Dedifferentiated amniotic fluid mesenchymal stem cell (primary cell): ENCODE measurements around the gene NFYB.
"Not testable (repeated sequence)": the region's sequence is repeated elsewhere in the genome, so short reads cannot be mapped to it uniquely, and the experiment has no call there.

ENCODE experiments used
- DNase-seq: peaks from one replicate; pipeline ENCODE4 v3.0.0-alpha.2; 2016; ENCODE audit errors: extremely low spot score

NFYB gene

DNA sequence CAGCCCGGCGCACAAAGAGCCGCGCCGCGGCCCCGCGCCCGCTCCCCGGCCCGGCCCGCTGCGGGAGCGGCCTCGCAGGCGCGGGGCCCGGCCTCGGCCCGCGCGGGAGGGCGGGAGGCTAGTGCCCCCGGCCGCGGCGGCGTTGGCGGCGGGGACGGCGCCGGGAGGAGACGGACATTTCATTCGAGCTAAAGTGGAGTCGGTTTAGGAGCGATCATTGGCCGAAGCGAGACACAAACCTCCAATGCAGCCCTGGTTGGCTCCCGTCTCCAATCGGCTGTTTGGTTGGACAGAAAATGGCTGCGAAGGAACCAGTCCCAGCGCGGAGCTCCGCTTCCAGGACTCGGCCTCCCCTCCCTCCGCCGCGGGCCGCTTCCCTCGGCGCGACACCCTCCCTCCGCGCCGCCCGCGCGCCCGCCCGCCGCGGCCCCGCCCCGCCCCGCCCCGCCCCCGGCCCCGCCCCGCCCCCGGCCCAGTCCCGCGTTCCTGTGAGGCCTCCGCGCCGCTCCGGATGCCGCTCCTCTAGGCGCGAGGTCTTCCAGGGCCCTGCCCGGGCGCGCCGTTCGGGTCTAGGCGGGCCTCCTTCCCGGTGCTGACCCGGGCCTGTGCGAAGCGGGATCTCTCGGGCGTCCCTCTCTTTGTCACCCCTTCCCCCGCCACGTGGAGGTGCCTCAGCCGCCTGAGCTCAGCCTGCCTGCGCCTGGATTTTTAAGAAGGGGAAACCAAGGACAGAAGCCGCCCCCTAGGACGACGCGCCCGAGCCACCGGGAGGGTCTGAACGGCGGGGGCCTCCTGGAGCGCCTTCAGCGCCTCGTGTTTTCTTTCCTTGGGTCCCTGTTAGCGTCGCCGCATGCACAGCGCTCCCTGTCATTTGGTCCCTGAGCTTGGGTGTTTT is at the start of gene NFYB:
Gene NFYB (minus strand): TSS at position 309 of the 895 bp plus-strand sequence. CDS start 2,757 bp downstream, outside the sequence.
- DNase-seq: peak; percentile 98

DNA sequence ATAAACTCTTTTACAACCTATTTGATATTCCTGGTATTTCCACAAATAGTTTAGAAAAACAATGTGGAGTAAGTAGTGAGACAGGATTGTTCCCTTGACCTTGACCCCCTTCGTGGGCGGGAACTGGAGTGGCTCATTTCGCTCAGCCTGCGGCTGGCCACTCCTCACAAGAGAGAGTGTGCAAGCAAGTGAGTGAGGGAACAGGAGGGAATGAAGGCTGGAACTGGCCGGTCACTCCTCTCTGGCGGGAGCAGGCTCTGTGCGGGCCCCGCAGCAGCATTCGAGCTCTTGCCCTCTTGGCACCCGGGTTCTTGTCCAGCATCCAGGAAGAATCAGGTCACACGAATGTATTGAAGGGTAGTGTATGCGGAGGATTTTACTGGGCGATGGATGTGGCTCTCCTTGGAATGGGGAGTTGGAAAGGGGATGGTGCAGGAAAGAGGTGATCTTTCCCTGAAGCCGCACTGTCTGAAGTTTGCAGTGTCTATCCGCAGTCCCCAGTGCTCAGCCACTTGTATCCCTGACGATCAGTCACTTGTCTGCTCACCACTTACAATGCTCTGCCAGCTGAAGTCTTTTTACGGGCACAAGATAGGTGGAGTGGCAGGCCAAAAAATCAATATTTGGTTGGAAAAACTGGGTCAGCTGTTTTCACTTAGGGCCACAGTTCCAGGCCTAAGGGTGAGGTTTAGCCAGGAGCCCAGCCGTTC is 49.6 kb upstream of the NFYB start:
- DNase-seq: no peak

DNA sequence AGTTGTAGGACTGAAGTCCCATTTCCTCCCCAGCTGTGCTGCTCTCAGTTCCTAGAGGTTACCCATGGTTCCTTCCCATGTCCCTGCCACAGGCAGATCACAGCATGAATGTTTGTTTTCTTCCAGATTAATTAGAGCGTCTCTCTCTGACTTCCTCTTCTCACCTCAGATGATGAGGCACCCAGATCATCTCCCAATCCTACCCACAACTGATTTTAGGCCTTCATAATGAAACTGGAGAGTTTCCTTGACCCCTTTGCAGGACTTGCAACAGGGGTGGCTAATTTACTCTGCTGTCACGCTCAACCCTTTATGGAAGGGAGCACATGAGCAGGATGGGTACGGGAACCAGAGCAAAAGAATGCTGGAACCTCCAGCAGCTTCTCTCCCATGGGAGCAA is 45.4 kb upstream of the NFYB start:
- no peak for DNase-seq

DNA sequence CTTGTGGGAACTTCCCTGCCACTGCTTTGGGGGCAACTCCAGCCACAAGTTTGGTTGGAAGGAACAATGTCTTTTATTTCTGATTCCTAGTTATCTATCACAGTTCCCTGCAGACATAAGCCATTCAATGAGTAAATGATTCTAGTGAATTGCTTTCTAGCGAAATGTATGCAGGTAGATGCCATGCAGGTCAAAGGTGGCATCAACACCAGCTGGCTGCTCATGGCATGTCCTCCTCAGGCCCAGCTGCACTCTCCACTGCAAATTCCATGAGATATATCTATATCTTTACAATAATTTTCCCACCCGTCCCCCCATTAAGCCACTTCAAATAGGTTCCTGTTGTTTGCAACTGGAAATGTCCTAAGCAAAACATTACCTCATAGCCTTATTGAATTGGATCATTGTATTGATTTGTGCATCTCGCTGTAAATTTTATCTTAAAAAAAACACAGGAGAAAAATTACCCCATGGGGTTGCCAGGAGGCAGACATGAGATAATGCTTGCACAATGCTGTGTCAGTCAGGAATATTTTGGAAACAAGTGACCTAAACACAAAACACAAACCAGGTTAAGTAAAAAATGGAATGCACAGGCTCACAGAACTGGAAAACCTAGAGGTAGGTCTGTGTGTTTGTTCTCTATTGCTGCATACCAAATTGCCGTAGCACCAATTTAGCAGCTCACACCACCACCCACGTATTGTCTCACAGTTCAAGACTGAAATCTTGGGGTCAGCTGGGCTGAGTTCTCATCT is 44.8 kb upstream of the NFYB start:
- no peak for DNase-seq

DNA sequence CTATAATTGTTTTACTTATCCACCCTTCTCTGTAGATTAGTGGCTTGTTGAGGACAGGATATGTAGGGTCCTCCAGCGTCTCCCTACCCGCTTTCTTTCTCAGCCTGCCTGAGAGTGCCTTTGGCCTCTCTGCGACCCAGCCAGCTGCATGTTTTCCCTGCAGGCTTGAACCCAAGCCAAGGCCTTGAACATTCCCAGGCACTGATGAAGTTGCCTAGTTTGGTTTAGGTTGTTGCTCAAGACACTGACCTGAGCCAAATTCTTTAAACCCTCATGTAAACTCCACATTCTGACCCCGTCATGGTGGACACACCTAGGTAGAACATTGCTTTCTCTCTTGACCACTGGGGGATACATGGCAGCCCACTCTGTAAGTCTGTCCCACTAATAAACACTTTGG is 44.1 kb upstream of the NFYB start:
- DNase-seq: peak; percentile 38

DNA sequence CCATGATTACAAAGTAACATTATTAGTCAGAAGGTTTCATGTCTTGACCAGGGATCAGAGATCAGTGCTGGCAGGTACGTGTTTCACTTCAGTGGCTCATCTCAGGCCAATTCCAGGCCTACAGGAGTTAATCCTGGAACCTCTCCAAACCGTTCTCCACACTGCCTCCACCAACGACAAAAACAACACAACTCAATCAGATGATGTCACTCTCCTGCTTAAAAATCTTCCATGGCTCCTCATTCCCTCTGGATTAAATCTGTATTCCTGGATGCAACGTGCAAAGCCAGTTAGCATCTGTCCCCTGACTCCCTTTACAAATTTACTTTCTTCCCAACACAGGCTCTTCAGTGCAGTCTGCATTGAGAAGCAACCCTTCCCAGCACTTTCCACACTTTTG is 43.3 kb upstream of the NFYB start:
- DNase-seq: no peak

DNA sequence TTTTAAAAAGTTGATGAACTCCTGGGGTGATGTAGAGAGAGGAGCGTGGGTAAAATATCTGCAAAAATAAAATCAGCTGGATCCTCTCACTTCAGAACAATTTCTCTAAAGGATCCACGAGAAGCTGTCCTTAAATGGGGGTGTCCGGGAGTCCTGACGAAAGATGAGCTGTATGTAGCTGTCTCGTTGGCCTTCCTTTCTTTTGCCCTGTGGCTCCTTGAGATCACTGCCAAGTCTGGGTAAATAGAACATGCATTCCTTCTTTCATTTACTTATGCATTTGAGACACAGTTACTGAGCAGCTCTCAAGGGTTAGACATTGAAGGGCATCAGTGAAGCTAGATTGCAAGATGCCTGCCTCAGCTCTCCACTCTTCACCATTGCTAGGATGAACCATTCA is 42.4 kb upstream of the NFYB start:
- DNase-seq: no peak

DNA sequence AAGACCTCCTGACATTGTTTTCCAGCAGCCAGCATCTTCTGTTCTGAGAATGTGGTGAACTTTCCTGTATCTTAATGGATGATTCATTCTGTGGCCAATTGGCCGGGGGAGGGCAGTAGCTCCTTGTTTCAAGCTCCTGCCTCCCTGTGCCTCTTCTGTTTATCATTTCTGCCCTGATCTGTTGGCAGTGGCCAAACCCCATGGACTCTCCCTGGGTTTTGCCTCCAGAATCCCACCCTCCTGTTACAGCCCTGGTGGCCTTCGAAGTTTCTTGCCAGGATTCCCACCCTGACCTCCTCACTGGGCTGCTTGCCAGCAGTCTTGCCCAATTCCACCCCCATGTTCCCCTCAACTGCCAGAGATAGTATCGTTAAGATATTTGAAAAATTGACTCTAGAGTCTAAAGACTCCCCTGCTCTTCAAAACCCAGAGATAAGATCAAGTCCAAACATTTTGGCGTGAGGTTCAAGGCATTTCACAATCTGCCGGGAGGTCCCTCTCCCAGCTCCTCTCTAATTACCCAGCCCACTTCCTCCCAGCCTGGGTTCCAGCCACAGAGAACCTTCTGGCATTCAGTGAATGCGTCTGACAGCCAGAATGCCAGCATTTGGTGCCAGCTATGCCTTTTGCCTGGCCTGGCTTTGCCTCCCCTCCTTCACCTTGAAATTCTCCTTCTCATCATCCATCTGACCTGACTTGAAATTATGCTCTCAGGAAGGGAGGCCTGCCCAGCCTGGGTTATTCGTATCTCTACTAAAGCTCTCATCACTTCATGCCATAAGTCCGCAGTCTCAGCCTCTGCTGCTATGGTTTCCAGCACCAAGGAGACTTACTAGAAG is 39.9 kb upstream of the NFYB start:
- peak; percentile 93 for DNase-seq

DNA sequence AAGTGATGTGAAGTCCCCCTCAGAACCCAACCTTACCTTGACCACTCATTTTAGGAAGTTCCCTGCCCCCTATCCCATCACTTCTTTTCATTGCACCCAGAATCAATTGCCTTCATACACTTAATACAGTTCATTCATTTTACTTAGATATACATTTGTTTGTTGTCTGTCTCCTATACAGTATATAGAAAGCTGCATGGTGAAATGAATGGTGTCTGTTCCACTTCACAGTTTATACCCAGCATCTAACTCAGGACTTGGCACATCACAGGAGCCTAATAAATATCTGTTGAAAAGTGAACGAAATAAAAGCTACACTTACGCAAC is 39.3 kb upstream of the NFYB start:
- DNase-seq: no peak

DNA sequence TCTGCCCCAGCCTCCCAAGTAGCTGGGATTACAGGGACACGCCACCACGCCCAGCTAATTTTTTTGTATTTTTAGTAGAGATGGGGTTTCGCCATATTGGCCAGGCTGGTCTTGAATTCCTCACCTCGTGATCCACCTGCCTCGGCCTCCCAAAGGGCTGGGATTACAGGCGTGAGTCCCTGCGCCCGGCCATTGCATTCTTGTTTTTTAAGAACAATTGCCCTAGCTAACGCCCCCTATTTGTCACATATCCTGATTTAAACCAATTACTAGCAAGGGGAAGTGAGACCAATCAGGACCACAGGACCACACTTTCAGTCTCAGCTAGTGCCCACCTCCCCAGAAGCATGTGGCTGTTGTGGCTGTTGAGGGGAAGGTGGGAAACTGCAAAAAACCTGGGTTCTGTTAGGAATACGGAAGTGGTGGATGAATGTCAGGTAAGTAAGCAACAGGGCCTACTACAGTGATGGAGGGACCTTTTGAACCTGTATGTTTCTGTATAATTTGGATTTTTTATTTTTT is 37.8 kb upstream of the NFYB start:
- DNase-seq: no peak

DNA sequence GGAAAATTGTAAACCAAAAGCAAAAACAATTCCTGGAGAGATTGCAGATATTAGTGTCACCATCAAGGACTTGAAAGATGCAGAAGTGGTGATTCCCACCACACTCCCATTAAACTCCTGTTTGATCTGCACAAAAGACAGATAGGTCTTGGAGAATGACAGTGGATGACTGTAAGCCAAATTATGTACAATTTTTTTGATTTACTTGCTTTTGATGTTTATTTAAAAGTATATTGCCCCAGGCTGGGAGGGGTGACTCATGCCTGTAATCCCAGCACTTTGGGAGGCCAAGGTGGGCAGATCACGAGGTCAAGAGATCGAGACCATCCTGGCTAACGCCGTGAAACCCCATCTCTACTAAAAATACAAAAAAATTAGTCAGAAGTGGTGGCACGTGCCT is 35.8 kb upstream of the NFYB start:
- DNase-seq: not testable (repeated sequence)

DNA sequence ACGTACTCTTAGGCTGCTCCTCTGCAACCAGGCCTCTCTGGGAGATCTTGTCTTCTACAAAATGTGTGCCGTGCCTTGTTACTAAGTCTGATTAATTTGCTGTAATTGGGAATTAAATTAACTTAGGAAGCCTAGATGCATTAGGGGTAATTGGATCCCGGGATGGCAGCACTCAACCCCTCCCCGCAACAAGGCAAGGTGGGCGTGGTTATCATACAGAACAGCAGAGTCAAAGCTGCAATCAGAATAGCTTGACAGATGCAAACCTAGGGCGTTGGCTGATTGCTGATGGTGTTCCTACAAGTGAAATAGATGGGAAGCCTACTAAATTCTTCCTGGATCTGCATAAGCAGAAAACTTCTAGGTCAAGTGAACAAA is 34.5 kb upstream of the NFYB start:
- no peak for DNase-seq

DNA sequence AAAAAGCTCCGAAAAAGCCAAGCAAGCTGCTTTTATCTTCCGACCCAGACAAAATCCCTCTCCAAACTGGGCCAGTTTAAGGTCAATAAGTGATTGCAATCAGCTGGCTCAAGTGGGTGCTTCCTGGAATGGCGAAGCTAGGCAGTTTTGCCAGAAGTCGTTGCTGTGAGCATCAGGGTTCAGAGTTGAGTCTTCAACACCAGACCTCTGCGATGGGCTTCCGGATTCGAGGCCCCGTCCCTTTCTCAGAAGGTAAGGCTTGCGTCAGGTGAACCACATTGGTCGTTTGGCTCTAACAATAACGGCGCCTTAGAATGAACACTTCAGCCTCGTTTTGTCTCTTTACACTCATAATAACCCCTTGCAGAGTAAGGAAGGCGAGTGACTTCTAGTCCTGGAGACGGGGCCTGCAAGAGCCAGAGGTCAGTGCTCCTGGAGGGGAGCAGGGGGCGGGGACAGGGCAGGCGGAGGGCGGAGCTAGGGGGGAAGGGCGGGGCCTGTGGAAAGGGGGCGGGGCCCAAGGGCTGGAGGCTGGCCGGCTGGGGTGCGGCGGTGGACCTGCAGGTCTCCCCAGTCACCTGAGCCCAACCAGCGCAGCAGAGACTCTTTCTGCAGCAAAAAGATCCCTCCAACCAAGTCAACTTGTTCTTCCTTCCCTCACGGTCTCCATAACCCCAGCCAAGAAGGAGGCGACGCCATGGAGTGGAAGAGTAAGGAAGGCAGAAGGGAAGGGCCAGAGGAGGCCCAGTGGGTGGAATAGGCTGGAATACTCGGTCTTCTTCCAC is 34.0 kb upstream of the NFYB start:
- no peak for DNase-seq

DNA sequence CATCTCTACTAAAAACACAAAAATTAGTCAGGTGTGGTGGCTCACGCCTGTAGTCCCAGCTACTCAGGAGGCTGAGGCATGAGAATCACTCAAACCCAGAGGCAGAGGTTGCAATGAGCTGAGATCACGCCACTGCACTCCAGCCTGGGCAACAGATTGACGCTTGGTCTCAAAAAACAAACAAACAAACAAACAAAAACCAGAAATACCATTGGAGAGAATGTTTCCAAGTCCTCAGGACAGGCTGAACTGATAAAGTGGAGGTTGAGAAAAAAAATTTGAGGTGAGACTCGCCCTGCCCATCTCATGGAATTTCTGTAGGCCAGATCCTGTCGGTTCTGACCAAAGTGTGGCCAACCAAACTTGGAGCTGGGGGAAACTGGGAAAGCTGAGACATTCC is 30.6 kb upstream of the NFYB start:
- no peak for DNase-seq

DNA sequence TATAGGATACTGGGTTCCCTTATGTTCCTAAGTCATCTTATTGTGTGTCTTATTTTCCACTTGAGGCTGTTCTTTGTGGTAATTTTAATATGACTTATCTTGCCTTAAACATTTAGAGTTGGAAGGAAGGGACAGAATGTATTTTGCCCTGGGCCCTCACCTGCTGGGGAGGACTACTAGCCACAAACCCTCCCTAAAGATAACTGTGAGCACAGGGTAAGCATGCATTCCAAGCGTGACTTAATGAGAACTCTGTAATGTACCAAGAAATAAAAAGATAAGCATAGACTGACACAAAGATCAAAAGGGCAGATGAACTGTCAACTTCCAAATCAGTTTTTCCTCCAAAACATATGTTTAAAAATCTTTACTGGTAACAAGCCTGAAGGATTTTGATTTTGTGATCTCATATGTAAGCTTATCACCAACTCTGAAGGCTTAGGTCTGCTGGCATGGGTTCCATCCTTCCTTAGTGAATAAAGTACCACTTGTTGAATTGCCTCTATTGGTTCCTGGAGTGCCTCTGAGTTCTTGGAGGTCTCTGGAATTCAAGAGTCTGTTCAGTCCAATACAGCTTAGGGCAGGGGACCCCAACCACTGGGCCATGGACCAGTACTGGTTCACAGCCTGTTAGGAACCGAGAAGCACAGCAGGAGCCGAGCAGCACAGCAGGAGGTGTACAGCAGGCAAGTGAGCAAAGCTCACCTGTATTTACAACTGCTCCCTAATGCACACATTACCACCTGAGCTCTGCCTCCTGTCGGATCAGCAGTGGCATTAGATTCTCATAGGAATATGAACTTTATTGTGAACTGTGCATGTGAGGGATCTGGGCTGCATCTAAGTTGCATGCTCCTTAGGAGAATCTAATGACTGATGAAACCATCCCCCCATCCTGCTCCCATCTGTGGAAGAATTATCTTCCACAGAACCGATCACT is 29.8 kb upstream of the NFYB start:
- DNase-seq: no peak

DNA sequence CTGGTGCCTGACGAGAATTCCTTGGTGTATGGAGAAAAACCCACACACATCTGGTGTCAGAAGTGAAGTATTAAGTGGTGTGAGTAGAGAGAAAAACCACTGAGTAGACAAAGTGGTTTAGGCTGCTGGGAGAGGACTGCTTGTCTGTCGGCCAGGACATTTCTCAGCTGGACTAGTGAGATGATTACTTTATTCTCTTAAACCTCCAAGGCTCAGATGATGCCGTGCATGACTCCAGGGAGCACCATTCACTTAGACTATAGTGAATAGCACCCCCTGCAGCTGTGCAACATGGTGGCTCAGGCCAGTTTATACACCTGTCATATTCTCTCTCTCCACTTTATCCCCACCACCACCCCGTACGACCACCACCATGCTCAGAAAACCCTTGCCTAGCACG is 28.5 kb upstream of the NFYB start:
- DNase-seq: no peak

DNA sequence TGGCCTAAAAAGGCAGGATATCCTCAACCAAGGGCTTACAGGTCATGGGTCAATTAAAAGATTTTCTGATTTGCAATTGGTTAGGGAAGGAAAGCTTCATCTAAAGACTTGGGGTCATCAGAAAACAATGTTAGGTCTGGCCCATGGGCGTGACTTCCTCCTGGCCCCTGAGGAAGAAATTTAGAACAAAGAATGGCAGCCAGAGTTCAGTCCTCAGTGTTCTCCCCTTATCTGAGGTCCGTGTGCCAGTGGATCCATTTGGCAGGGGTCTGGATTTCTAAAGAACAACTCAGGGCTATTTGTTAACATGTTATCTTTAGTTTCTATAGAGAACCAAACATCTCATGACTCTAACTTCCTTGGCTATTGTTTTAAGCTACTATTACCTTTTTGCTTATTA is 27.8 kb upstream of the NFYB start:
- no peak for DNase-seq

DNA sequence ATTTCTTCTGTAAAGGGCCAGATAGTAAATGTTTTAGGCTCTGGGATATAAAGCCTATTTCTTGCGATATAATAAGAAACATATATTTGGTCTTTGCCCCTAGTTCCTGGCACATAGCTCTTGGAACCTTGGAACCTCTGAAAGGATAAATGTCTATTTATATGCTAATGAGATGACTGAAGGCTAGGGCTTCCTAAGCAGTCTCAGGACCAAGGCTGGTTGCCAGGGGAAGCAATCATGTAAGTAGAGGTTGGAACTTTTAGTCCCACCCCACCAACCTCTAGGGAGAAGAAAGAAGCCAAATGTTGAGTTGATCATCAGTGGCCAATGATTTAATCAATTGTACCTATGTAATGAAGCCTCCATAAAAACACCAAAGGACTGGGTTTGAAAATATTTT is 26.6 kb upstream of the NFYB start:
- DNase-seq: no peak

DNA sequence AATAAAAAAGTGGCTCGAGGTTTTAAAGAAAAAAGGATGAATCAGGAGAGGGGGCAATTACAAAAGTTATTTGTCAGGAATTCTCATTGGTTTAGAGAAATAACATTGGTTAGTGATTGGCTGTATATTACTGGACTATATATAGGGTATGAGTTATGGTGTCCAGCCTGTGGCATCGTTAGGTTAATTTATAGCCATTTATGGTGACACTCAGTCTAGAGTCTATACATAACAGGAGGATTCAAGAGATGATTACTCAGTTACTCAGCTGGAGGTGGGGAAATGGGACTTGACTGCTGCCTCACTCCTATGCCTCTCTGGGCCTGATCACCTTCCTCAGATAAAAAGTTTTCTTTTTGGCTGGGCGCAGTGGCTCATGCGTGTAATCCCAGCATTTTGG is 25.6 kb upstream of the NFYB start:
- no peak for DNase-seq

DNA sequence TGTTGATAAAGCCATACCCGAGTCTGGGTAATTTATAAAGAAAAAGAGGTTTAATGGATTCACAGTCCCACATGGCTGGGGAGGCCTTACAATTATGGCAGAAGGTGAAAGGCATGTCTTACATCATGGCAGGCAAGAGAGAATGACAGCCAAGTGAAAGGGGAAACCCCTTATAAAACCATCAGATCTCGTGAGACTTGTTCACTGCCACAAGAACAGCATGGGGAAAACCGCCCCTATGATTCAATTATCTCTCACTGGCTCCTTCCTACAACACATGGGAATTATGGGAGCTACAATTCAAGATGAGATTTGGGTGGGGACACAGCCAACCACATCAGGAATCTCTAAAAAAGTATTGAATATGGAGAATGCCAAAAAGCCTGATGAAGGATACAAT is 25.0 kb upstream of the NFYB start:
- DNase-seq: not testable (repeated sequence)
